ENCODE results near the gene DTX4.

Gene DTX4

GRCh38 chr11:59192446-59193020, 20.6 kb downstream of the DTX4 start:
- DNase-seq (ENCODE audit: low spot score), result no peak

- no peak for DNase-seq (ENCODE audit: low spot score)
Observed at GRCh38 chr11:59193587-59194130, 21.7 kb downstream of the DTX4 start.

GRCh38 chr11:59195586-59195985, 23.7 kb downstream of the DTX4 start:
- DNase-seq (ENCODE audit: low spot score), result no peak

- no peak for DNase-seq (ENCODE audit: low spot score)
Observed at GRCh38 chr11:59196777-59197176, 24.8 kb downstream of the DTX4 start.

- DNase-seq (ENCODE audit: low spot score), result peak; percentile 83
Observed at GRCh38 chr11:59197991-59198390, 26.1 kb downstream of the DTX4 start.

- no peak for DNase-seq (ENCODE audit: low spot score)
Observed at GRCh38 chr11:59198726-59199125, 26.8 kb downstream of the DTX4 start.

- no peak for DNase-seq (ENCODE audit: low spot score)
Observed at GRCh38 chr11:59199546-59200422, 27.9 kb downstream of the DTX4 start.

GRCh38 chr11:59200423-59200746, 28.5 kb downstream of the DTX4 start:
- no peak for DNase-seq (ENCODE audit: low spot score)

GRCh38 chr11:59201353-59201752, 29.4 kb downstream of the DTX4 start:
- no peak for DNase-seq (ENCODE audit: low spot score)

GRCh38 chr11:59204746-59205145, 32.8 kb downstream of the DTX4 start:
- no peak for DNase-seq (ENCODE audit: low spot score)

GRCh38 chr11:59205648-59206047, 33.7 kb downstream of the DTX4 start:
- no peak for DNase-seq (ENCODE audit: low spot score)

GRCh38 chr11:59206635-59207034, 34.7 kb downstream of the DTX4 start:
- peak; percentile 76 for DNase-seq (ENCODE audit: low spot score)

GRCh38 chr11:59207988-59208451, 36.1 kb downstream of the DTX4 start:
- peak; percentile 82 for DNase-seq (ENCODE audit: low spot score)

GRCh38 chr11:59208956-59209355, 37.0 kb downstream of the DTX4 start:
- no peak for DNase-seq (ENCODE audit: low spot score)

- no peak for DNase-seq (ENCODE audit: low spot score)
Observed at GRCh38 chr11:59212222-59212621, 40.3 kb downstream of the DTX4 start.

GRCh38 chr11:59212744-59213631, 41.1 kb downstream of the DTX4 start, which contains the start of gene MPEG1:
Gene MPEG1, minus strand, starts transcription at chr11:59212927. Its CDS starts 62 bp downstream, at chr11:59212865.
- DNase-seq (ENCODE audit: low spot score), result peak; percentile 68

- DNase-seq (ENCODE audit: low spot score), result no peak
Observed at GRCh38 chr11:59214141-59214893, 42.4 kb downstream of the DTX4 start.

- peak; percentile 81 for DNase-seq (ENCODE audit: low spot score)
Observed at GRCh38 chr11:59216641-59217564, 45.0 kb downstream of the DTX4 start.

- DNase-seq (ENCODE audit: low spot score), result no peak
Observed at GRCh38 chr11:59218319-59218718, 46.4 kb downstream of the DTX4 start.

- no peak for DNase-seq (ENCODE audit: low spot score)
Observed at GRCh38 chr11:59218893-59219292, 47.0 kb downstream of the DTX4 start.
